NCI-H460 (cell line): Measurements from ENCODE around the gene DOK5. TPM values are rescaled to one million over a fixed set of nuclear protein-coding genes. Genes with fewer than 3 reads are reported as not detected.

Experiments
- DNase-seq: peaks from one replicate; pipeline ENCODE4 v3.0.0-alpha.2; 2016; ENCODE audit warnings: low read depth; ENCODE audit errors: extremely low read depth
- total RNA-seq: library from RNA; depleted of rRNA; stranded (reverse); fragments of >200 nt; shearing (Covaris generic); gene quantifications from 2 replicates; pipeline ENCODE4 v1.2.3, GENCODE V29; 2014

Gene DOK5
- total RNA-seq, 1 experiment from 2014 or later, result not detected

DNA sequence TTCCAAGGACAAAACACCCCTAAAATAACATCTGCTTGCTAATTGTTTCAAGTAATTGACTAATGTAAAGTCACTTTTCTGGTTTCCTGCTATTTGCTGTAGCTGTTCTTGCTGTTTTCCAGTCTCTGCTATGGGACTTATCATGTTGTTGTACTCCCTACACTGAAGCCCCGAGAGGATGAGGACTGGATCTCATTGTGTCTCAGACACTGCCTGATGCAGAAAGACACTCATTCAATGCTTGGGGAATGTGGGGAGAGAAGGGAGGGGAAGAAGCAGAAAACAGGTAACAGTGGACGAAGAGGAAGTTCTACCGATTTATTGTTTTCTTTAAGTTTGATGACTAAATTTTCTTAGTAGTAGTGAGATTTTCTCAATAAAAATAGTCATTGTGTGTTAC, 79.8 kb downstream of the DOK5 start:
- DNase-seq, result no peak

- DNase-seq, result no peak
Measured at GRCh38 chr20:54556406-54556805, 81.0 kb downstream of the DOK5 start.

DNA sequence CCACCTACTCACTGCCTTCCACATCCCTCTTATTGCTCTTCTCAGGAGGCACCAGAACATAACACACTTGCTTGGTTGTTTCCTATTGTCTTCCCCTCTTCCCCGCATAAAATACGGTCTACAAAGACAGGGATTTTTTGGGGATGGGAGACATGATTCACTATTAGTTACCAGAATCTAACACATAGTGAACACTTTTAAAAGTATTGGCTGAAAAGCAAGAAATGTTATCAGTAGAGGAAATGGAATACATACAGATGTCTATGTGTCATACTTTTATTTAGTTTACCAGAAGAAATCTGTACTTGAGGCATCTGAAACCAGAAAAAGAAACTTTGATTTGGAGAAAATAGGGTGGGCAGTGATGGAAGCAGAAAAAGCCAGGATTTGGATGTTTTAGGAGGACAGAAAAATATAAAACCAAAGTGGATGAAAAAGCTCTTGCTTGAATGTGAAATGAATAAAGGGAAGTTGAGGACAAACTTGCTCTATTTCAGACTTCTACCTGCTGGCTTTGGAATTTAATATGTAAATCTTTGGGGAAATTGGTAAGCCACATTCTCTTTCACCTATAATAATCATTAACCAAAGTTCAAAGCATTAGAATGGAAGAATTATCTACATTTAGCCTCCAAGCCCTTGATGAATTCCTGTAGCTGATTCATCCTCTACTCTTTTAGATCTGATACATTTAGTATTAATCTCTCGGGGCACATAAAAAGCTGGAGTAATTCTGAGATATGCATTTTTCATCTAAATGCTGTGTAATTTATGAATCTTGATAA, 82.6 kb downstream of the DOK5 start:
- no peak for DNase-seq

DNA sequence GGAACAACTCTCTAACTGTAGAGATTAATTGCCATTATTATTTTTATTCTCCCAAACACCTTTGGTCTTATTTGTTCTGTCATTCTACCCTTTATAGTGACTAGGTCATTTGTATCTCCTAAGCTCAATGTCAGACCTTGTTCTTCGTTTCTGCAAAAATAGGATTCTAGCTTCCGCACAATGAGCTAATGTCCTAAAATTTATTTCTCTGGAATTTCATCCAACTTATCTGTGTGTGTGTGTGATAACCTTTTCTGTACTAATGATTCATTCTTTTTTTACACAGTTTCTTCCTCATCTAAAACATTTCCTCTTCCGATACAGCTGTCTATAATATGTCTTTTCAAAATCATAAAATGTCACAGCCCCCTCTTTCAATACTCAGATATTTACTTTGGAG, 84.5 kb downstream of the DOK5 start:
- DNase-seq, result no peak

GRCh38 chr20:54560357-54560756, 85.0 kb downstream of the DOK5 start:
- no peak for DNase-seq

DNA sequence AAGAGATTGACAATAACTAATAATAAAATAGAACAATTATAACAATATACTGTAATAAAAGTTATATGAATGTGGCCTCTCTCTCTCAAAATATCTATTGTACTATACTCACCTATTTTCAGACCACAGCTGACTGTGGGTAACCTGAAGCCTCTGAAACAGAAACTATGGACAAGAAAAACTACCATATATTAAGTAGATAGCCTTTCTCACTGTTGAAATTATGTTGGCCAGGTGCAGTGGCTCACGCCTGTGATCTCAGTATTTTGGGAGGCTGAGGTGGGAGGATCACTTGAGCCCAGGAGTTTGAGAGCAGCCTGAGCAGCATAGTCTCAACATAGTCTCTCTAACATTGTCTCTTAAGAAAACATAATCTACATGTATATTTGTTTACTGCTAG, 89.9 kb downstream of the DOK5 start:
- no peak for DNase-seq

GRCh38 chr20:54566031-54566688, 90.8 kb downstream of the DOK5 start:
- DNase-seq, result no peak

DNA sequence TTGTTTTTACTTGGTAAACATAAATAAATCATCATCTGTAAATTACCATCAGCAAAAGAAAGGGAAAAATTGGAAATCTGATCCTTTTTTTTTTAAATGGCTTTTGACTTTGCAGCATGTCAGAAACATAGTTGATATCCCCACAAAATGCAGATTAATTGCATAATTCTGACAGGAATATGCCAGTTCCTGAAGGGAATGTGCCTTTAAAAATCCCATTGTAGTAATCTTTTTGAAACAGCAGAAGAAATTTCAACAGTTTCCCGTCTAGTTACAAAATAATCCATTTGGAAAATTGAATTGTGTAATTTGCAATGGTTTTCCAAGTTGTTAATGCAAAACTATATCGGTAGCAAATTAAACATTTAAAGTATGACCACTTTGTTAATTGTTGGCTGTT, 95.2 kb downstream of the DOK5 start:
- DNase-seq, result no peak

GRCh38 chr20:54572665-54573435, 97.5 kb downstream of the DOK5 start:
- no peak for DNase-seq

DNA sequence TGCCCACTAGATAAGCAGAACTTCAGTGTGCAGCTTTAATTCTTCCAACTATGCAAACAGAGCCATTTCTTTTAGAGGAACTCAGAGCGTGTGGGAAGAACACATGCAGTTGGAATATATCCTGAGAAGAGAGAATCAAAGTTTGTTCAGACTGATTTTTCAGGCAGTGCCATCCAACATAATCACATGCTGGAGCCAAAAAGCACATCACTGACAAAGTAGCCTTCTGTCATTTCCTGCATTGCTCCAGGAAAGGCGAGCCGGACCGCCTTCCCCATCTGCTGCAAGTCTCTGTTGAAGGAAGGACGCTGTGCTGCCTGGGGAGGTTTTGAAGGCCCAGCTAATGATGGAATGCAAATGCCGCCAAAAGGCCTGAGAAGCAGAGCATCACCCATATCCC, 98.4 kb downstream of the DOK5 start:
- DNase-seq, result no peak

DNA sequence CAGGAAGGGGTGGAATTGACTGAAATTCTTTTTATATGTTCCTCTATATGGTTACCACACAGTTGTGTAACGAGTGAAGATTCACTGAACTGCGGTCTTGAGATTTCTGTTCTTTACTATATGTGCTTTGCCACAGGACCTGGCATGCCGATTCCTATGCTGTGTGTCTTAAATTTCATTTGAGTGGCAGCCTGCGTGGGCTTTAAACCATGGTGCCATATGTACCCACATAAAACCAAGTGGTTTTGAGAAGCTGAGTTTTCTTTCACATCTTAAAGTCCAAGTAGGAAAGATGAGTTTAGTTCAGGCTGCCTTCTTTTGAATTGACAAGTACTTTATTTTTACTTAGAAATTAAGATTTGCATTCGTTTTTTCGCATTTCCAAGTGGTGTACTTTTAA, 101.1 kb downstream of the DOK5 start:
- no peak for DNase-seq

DNA sequence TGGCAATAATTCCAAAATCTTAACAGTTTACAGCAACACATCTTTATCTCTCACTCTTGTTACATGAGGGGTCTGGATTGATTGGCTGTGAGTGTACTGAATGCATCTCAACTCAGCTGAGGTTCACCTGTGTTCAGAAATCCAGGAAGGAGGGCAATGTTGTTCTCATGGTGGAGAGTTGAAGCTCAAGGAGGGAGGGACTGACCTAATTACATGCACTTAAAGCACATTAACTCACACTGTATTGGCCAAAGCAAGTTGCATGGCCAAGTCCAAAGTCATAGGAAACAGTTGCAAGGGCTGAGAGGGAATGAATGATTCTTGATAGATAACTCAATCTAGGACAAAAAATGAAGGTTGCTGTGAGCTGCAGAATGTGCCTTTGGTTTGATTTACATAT, 102.2 kb downstream of the DOK5 start:
- DNase-seq, result no peak

GRCh38 chr20:54585217-54585616, 109.8 kb downstream of the DOK5 start:
- no peak for DNase-seq

GRCh38 chr20:54587408-54587807, 112.0 kb downstream of the DOK5 start:
- no peak for DNase-seq

DNA sequence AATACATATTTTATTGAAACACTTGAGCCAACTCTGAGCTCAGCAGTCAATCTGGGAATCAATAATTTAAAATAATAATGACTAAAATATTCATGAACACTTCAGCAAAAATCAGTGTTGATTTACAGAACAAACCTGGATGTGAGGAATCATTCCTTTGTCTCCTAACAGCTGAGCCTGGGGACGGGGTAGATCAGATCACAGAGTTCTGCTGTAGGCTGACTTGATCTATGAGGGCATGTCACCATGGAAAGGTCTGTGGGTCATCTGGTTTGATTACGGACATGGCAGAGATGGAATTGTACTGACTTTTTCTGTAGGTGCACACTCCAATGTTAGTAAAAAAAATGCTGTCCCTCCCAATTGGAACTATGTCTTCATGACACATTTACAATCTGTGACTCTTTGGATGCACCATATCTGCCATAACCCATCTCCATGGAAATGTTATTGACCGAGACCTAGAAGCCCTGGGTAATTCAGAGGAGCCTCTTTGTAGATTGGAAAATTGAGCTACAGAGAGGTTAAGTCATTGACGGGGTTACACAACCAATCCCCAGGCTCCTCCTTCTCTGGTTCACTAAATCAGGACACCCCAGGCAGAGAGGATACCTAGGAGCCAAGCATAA, 114.1 kb downstream of the DOK5 start:
- DNase-seq, result no peak

DNA sequence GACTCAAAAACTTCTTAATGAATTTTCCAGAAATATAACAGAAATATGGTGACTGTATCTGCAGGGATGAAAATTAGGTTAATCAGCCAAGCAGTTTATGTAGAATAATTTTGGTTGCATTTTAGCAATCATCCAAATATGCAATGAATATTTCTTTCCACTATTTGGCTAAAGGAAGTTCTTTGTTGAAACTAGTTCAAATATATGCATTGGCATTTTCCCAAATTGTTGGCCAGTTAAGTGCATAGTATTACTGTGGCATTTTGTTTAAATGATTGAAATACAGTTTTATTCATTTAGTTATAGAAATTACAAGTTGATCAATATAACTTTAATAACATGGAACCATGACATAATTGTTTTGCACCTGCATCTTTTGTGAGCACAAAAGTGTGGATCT, 115.5 kb downstream of the DOK5 start:
- DNase-seq, result no peak

GRCh38 chr20:54596651-54597050, 121.3 kb downstream of the DOK5 start:
- no peak for DNase-seq

GRCh38 chr20:54598352-54598751, 123.0 kb downstream of the DOK5 start:
- DNase-seq, result no peak

GRCh38 chr20:54600634-54601033, 125.2 kb downstream of the DOK5 start:
- DNase-seq, result no peak

- no peak for DNase-seq
Measured at GRCh38 chr20:54601831-54602515, 126.6 kb downstream of the DOK5 start.

GRCh38 chr20:54605319-54605718, 129.9 kb downstream of the DOK5 start:
- no peak for DNase-seq
